ENCODE measurements around the gene NRROS.

DNA sequence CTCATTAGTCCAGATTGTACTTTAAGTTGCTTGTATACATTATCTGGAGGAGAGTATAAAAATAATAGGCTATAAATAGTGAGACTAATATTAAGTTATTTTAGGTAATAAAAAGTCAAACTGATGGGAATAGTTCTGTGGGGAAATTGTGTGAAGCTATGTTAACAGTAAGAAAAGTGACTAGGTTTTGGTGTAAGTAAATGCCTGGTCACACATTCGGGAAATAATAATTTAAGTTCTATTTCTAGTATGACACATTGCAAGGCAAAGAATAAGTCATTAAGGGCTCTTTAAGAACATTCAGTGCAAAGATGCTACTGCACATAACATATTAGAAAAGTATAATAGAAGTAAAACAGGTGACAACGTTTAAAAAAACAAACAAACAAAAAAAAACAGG, 18.8 kb upstream of the NRROS start:
- TF ChIP-seq, protein P1, sequence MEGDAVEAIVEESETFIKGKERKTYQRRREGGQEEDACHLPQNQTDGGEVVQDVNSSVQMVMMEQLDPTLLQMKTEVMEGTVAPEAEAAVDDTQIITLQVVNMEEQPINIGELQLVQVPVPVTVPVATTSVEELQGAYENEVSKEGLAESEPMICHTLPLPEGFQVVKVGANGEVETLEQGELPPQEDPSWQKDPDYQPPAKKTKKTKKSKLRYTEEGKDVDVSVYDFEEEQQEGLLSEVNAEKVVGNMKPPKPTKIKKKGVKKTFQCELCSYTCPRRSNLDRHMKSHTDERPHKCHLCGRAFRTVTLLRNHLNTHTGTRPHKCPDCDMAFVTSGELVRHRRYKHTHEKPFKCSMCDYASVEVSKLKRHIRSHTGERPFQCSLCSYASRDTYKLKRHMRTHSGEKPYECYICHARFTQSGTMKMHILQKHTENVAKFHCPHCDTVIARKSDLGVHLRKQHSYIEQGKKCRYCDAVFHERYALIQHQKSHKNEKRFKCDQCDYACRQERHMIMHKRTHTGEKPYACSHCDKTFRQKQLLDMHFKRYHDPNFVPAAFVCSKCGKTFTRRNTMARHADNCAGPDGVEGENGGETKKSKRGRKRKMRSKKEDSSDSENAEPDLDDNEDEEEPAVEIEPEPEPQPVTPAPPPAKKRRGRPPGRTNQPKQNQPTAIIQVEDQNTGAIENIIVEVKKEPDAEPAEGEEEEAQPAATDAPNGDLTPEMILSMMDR (IDR thresholded peaks at IDR 0.05), result no peak
- TF ChIP-seq EP300 (IDR thresholded peaks at IDR 0.05; ENCODE audit: low read depth), result no peak
